Activated CD8-positive, alpha-beta memory T cell treated with anti-CD3 and anti-CD28 coated beads, Interleukin-2, amount 50 U/mL, for 4 hours (primary cell): Measurements from ENCODE around the gene LINC00237.

Experiments
- DNase-seq: peaks from one replicate; pipeline ENCODE4 v3.0.0-alpha.2; 2020

Gene LINC00237

GRCh38 chr20:21106171-21107017 lies at the start of gene LINC00237:
Gene LINC00237, minus strand, starts transcription at chr20:21106358.
- DNase-seq, result no peak

DNA sequence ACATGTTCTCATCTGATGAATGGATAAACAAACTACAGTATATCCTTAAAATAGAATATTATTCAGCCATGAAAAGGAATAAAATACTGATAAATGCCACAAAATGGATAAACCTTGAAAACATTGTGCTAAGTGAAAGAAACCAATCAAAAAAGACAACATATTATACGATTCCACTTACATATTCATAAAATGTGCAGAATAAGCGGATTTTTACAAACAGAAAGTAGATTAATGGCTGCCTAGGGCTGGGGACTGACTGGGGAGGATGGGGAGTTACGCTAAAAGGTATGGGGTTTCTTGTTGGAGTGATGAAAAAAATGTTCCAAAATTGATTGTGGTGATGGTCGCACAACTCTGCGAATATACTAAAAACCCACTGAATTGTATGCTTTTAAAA lies 49.1 kb upstream of the LINC00237 start:
- DNase-seq, result no peak

GRCh38 chr20:21154692-21155091 lies 48.5 kb upstream of the LINC00237 start:
- DNase-seq, result no peak

DNA sequence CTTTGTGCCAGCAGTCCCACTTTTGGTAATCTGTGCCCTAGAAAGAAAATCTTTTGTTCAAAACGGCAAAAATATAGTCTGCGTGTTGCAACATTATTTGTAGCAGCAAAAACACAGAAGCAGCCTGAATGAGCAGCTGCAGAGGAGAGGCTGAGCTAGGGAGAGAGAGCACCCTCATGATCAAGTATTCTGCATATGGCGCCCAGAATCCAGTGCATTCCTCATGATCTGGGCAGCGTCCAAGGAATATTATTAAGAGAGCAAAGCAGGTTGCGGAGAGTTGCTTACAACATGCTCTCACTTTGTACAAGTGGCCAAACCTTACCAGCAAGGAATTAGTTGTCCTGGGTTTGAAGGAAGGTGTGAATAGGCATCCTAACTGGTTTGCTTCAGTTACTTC lies 45.6 kb upstream of the LINC00237 start:
- no peak for DNase-seq

- no peak for DNase-seq
Observed at GRCh38 chr20:21149344-21149743, 43.2 kb upstream of the LINC00237 start.

DNA sequence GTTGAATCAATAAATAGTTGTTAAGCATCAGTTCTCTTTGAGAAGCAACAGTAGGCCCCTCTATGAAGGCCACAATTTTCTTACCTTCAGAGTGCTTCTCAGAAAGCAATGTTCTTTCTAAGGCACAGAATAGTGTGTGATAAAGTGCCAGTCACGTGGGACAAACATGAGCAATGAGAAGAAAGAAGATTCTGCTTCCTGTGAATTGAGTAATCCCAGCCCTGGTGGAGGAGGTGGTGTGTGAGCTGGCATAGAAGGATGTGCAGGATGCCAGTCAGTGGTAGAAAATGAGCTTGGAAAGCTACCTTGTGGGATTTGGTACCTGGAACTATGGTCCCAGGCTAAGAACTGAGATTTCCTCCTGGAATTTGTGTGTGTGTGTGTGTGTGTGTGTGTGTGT lies 41.4 kb upstream of the LINC00237 start:
- DNase-seq, result no peak

- no peak for DNase-seq
Observed at GRCh38 chr20:21146215-21146614, 40.1 kb upstream of the LINC00237 start.

DNA sequence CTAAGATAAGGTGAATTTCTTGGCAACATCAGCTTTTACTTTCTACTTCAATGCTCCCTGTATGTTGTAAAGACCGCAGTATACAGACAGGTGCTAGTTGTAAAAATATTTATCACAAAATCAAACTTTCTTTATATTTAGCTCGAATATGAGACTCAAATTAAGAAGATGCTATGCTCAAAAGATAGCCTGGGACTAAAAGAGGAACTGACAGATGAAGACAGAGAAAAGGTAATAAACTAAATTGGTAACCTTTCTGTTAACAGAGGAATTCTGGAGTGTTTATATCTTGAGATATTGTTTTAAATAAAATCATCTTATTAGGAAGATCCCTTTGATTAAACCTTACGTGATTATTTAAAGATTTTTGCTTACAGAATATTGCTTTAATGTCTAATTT lies 39.3 kb upstream of the LINC00237 start:
- no peak for DNase-seq

GRCh38 chr20:21143194-21143890 lies 37.2 kb upstream of the LINC00237 start:
- DNase-seq, result no peak

GRCh38 chr20:21141825-21142224 lies 35.7 kb upstream of the LINC00237 start:
- no peak for DNase-seq

GRCh38 chr20:21139881-21140566 lies 33.9 kb upstream of the LINC00237 start:
- no peak for DNase-seq

- DNase-seq, result no peak
Observed at GRCh38 chr20:21137078-21137477, 30.9 kb upstream of the LINC00237 start.

DNA sequence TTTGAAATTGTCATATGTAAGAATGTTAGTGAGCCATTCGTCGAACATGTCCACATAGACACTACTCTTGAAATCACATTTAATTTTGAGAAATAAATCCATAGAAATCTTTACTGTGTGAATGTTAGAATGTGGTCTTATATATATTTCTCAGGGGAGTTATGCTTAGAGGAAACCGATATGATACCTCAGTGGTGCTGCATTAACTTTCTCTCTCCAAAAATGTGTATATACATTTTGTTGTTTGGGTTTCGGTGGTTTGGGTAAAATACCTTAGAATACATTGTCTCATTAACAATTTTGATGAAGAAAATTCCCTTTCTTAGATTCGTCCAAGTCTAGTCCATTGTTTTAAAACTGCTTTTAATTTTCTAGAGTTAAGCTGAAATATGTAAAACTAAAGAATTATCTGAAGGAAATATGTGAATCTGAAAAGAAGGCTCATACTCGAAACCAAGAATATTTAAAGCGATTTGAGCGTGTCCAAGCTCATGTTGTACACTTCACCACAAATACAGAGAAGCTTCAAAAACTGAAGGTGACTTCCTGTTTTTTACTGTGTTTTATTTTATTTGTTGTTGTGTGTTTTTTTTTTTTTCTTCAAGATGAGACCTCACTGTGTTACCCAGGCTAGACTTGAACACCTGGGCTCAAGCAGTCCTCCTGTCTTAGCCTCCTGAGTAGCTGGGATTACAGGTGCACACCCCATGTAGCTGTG lies 30.0 kb upstream of the LINC00237 start:
- DNase-seq, result no peak

DNA sequence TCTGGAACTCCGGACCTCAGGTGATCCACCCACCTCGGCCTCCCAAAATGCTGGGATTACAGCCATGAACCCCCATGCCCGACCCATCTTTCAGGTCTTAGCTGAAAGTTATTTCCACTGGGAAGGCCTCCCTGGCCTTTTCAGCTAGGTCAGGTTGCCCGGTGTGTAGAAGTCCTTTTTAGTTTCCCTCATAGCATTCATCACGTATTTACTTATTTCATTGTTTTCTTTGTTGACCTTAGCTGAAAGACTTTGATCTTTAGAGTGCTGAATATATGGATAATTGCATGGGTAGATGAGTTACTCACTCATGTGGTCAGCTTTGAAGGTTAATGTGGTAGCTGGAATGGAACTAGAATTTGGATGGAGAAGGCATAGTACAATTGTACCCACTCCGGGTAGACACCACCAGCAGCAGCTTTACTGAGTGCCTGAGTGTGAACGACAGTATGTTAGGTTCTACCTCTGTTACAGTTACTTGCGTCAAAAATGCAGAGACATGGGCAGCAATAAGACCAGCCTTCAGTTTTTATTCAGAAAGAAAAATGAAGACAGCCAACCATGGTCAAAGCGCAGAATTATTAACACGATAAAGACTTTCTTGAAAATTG lies 28.8 kb upstream of the LINC00237 start:
- no peak for DNase-seq

GRCh38 chr20:21133917-21134622 lies 27.9 kb upstream of the LINC00237 start:
- DNase-seq, result no peak

DNA sequence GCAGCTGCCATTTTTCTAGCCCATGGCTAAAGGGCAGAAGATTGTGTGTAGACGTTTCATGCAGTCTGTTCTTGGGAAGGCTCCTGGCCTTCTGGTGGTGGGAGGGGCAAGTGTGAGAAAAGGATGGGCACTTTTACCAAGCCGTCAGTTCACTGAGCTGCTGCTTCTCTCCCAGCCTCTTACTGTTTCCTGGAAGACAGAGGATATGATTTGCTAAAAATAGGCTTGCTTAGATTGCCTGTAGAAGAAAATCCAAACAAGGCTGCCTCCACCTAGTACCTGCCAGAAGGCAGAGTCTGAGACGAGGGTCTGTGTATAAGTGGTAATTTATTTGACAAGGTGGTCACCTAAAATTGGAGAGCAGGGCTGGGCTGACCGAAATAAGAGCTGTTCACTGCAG lies 27.2 kb upstream of the LINC00237 start:
- no peak for DNase-seq

GRCh38 chr20:21129861-21130260 lies 23.7 kb upstream of the LINC00237 start:
- DNase-seq, result no peak

- no peak for DNase-seq
Observed at GRCh38 chr20:21127201-21127981, 21.2 kb upstream of the LINC00237 start.

- DNase-seq, result no peak
Observed at GRCh38 chr20:21126581-21126870, 20.4 kb upstream of the LINC00237 start.

DNA sequence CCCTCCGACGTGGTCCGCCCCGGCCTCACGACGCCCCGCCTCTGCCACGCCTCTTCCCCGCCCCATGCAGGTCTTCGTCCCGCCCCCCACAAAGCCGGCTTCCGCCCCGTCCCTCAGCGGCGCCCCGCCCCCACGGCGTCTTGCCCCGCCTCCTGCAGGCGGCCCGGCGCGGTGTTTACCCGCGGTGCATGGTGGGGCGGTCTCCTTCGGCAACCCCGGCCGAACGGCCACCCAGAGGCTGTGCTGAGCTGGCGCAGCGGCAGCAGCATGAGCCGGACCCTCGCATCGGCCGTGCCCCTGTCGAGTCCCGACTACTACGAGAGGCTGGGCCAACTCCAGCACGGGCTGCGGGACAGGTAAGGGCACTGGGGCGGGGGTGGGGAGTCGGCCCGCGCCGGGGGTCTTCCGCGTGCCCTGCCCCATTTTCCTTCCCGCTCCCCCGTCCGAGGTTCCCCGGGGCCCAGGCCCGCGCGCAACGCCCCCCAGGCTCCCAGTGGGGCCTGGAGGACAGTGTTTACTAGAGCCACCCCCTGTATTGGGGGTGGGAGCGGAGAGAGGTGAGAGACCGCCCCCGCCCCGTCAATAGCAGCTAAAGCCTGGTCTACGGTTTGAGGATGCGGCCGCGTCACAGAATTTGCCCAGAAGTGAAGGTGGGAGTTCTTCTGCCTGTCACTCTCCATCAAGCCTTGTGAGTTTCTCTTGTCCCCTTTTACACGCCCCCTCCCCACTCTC lies 19.9 kb upstream of the LINC00237 start, which contains the start of gene KIZ:
Gene KIZ (plus strand): TSS at position 234 of the 732 bp plus-strand sequence. CDS start 34 bp downstream, at position 268.
- DNase-seq, result peak; percentile 98
